SK-N-SH treated with all-trans-retinoic acid at 6 μM for 48 hours (cell line): ENCODE measurements around the gene UBQLN4.

Experiments
- ARNTL ChIP-seq: fragments of 450-650 bp; formaldehyde crosslinking; IDR thresholded peaks from 2 replicates; pipeline ENCODE4 v1.5.0; 2020; ENCODE audit warnings: low read depth, mild to moderate bottlenecking, moderate library complexity, borderline replicate concordance
- CREB5 ChIP-seq: fragments of 250-450 bp; sonication (Bioruptor Pico); IDR thresholded peaks from 2 replicates; pipeline ENCODE4 v1.5.1; 2020; ENCODE audit warnings: low read depth, mild to moderate bottlenecking, moderate library complexity
- ESRRG ChIP-seq: fragments of 250-450 bp; sonication (Bioruptor Pico); IDR thresholded peaks from 2 replicates; pipeline ENCODE4 v1.6.1; 2021; ENCODE audit warnings: mild to moderate bottlenecking
- ISL1 ChIP-seq: fragments of 250-450 bp; sonication (Bioruptor Pico); IDR thresholded peaks from 2 replicates; pipeline ENCODE4 v2.1.2; 2022; ENCODE audit warnings: mild to moderate bottlenecking, moderate library complexity
- PATZ1 ChIP-seq: fragments of 250-450 bp; sonication (Bioruptor Pico); IDR thresholded peaks from 2 replicates; pipeline ENCODE4 v1.8.0; 2020; ENCODE audit warnings: mild to moderate bottlenecking, moderate library complexity, borderline replicate concordance
- SNAI2 ChIP-seq: fragments of 250-450 bp; sonication (Bioruptor Pico); IDR thresholded peaks from 2 replicates; pipeline ENCODE4 v1.5.0; 2020; ENCODE audit warnings: mild to moderate bottlenecking, moderate library complexity
- TOX ChIP-seq: fragments of 250-450 bp; sonication (Bioruptor Pico); IDR thresholded peaks from 2 replicates; pipeline ENCODE4 v1.8.0; 2021; ENCODE audit warnings: mild to moderate bottlenecking, moderate library complexity, borderline replicate concordance
- TSHZ2 ChIP-seq: fragments of 250-450 bp; sonication (Bioruptor Pico); IDR thresholded peaks from 2 replicates; pipeline ENCODE4 v1.5.0; 2020; ENCODE audit warnings: mild to moderate bottlenecking, moderate library complexity

GRCh38 chr1:156096640-156097391, 43.2 kb upstream of the UBQLN4 start:
- TF ChIP-seq ISL1 (CRISPR knock-in tag) (no peak), TOX (CRISPR knock-in tag) (no peak), CREB5 (no peak), PATZ1 (no peak), ARNTL (no peak), ESRRG (CRISPR knock-in tag) (no peak), TSHZ2 (no peak), SNAI2 (CRISPR knock-in tag) (no peak)
